Endodermal cell (in vitro differentiated cells): Measurements from ENCODE around the gene CNNM3. TPM values are rescaled to one million over a fixed set of nuclear protein-coding genes. Genes with fewer than 3 reads are reported as not detected.

ENCODE experiments used
- DNase-seq: peaks from one replicate; pipeline ENCODE4 v3.0.0-alpha.2; 2017
- H3K27ac ChIP-seq: 2 replicates; pipeline ENCODE4 v1.5.1; 2013; ENCODE audit warnings: mild to moderate bottlenecking, low read depth, low read length, moderate library complexity
- H3K27me3 ChIP-seq: 2 replicates; pipeline ENCODE4 v1.6.1; 2013; ENCODE audit warnings: mild to moderate bottlenecking, low read length, moderate library complexity; ENCODE audit not compliant: insufficient read depth, control insufficient read depth, poor library complexity, severe bottlenecking
- H3K36me3 ChIP-seq: 2 replicates; pipeline ENCODE4 v1.7.0; 2013; ENCODE audit warnings: mild to moderate bottlenecking, low read length, moderate library complexity; ENCODE audit not compliant: control insufficient read depth, insufficient read depth
- H3K4me1 ChIP-seq: one replicate; pipeline ENCODE4 v1.7.0; 2013; ENCODE audit warnings: low read length; ENCODE audit not compliant: control insufficient read depth, insufficient read depth
- H3K4me3 ChIP-seq: 2 replicates; pipeline ENCODE4 v1.5.1; 2013; ENCODE audit warnings: mild to moderate bottlenecking, low read length, moderate library complexity
- H3K9ac ChIP-seq: 2 replicates; pipeline ENCODE4 v1.6.1; 2013; ENCODE audit warnings: mild to moderate bottlenecking, low read length, moderate library complexity; ENCODE audit not compliant: poor library complexity, severe bottlenecking; ENCODE audit errors: extremely low read depth
- H3K9me3 ChIP-seq: 2 replicates; pipeline ENCODE4 v1.6.1; 2013; ENCODE audit warnings: mild to moderate bottlenecking, low read length, moderate library complexity; ENCODE audit not compliant: control insufficient read depth
- H3K27ac Mint-ChIP-seq: 2 replicates; pipeline ENCODE4 v1.8.0; 2020; ENCODE audit warnings: mixed read lengths
- H3K27me3 Mint-ChIP-seq: 2 replicates; pipeline ENCODE4 v1.8.0; 2021; ENCODE audit warnings: mild to moderate bottlenecking, mixed read lengths; ENCODE audit not compliant: insufficient read depth
- H3K36me3 Mint-ChIP-seq: 2 replicates; pipeline ENCODE4 v1.8.0; 2020; ENCODE audit warnings: low read depth, mixed read lengths
- H3K4me1 Mint-ChIP-seq: 2 replicates; pipeline ENCODE4 v1.8.0; 2020; ENCODE audit warnings: mixed read lengths
- H3K4me3 Mint-ChIP-seq: 2 replicates; pipeline ENCODE4 v1.8.0; 2020; ENCODE audit warnings: mild to moderate bottlenecking, moderate library complexity, mixed read lengths
- H3K9me3 Mint-ChIP-seq: 2 replicates; pipeline ENCODE4 v1.8.0; 2020; ENCODE audit warnings: mild to moderate bottlenecking, mixed read lengths
- WGBS, 2 experiments: methylation state at CpG; one replicate each; pipeline versions ENCODE4 v1.1.5 to v1.1.7; 2013; ENCODE audit warnings: missing lambda C conversion rate in 2 of 2, mixed read lengths in 1 of 2; ENCODE audit not compliant: insufficient coverage in 1 of 2, insufficient read length in 1 of 2; 5-methylcytosine and 5-hydroxymethylcytosine counted together
- microRNA-seq: library from miRNA; unstranded; fragments of <30 nt; microRNA quantifications from one replicate; pipeline ENCODE4 v1.2.0, GENCODE V29; 2020; ENCODE audit warnings: borderline microRNAs expressed
- total RNA-seq, 2 donors: library from RNA; stranded (reverse); fragmentation: NEBNext Ultra II Directional in 1 of 2; extraction: Animal tissue kit (Norgen Biotek cat#: 25700) in 1 of 2; gene quantifications; 2 replicates in 1 of 2; 3 replicates in 1 of 2; pipeline ENCODE4 v1.2.1, GENCODE V29; 2021
- TF ChIP-seq, protein P1 (sequence below): fragments of 200-600 bp; sonication (generic); conservative IDR thresholded peaks from 2 replicates; pipeline ENCODE4 v1.5.0; 2021; ENCODE audit warnings: antibody characterized with exemption, mild to moderate bottlenecking

Gene CNNM3
- total RNA-seq, 2 donors from 2014 or later, result 33.1 to 34.8 TPM

DNA sequence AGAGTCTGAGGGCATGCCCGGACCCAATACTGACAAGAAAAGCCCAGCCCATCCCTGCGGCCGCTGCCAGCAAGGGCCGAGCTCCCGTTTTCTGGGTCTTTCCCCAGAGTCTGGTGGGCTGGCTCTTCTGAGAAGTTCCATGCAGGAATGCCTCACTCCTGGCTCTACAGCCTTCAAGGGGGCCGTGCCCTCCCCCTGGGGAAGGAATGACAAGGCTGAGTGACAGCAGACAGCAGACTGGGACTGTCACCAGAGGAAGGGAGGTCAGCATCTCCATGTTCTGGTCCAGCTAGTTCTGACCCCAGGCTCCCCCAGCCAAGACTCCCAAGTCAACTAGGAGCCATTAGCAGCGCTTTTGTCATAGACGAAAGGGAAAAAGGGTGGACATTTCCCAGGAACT lies 66.8 kb downstream of the CNNM3 start:
- H3K27me3 ChIP-seq, result no peaks in the 10 kb centered on the region
- H3K9me3 ChIP-seq, result no peaks in the 10 kb centered on the region
- no peak overlapping the region for H3K27ac ChIP-seq
- H3K4me3 Mint-ChIP-seq, result no peak overlapping the region
- 85 to 91% methylated on average over 5 to 8 of the region's 8 CpGs for WGBS, 2 experiments
- H3K27me3 Mint-ChIP-seq, result peaks cover 2% of the 10 kb centered on the region
- TF ChIP-seq, protein P1, sequence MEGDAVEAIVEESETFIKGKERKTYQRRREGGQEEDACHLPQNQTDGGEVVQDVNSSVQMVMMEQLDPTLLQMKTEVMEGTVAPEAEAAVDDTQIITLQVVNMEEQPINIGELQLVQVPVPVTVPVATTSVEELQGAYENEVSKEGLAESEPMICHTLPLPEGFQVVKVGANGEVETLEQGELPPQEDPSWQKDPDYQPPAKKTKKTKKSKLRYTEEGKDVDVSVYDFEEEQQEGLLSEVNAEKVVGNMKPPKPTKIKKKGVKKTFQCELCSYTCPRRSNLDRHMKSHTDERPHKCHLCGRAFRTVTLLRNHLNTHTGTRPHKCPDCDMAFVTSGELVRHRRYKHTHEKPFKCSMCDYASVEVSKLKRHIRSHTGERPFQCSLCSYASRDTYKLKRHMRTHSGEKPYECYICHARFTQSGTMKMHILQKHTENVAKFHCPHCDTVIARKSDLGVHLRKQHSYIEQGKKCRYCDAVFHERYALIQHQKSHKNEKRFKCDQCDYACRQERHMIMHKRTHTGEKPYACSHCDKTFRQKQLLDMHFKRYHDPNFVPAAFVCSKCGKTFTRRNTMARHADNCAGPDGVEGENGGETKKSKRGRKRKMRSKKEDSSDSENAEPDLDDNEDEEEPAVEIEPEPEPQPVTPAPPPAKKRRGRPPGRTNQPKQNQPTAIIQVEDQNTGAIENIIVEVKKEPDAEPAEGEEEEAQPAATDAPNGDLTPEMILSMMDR, result no peak
- no peaks in the 10 kb centered on the region for H3K36me3 Mint-ChIP-seq
- no peak for DNase-seq
- H3K9ac ChIP-seq, result no peak overlapping the region
- no peaks in the 10 kb centered on the region for H3K9me3 Mint-ChIP-seq
- H3K4me1 ChIP-seq, result peaks cover 8% of the 10 kb centered on the region
- no peaks in the 10 kb centered on the region for H3K36me3 ChIP-seq
- H3K4me3 ChIP-seq, result no peak overlapping the region
- no peak overlapping the region for H3K27ac Mint-ChIP-seq
- peaks cover 25% of the 10 kb centered on the region for H3K4me1 Mint-ChIP-seq

DNA sequence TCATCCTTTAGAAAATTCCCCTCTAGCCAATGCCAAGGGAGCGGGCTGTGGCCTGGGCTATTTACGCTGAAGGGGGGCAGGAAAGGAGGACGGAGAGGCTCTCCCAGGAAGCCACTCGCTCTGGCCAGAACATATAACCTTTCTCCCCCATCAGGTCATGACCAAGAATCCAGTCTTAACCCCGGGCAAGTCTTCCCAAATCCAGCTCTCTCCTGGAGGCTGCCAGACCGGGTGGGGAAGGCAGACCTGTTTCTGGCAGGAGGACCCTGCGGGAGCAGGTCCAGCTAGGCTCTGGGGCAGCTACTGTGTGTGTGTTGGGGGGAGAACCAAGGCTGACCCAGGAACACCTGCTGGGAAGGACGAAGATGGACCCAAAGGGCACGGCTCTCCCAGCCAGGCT lies 67.2 kb downstream of the CNNM3 start:
- H3K4me3 ChIP-seq, result no peak overlapping the region
- H3K36me3 ChIP-seq, result no peaks in the 10 kb centered on the region
- Mint-ChIP-seq H3K27me3 (peaks cover 2% of the 10 kb centered on the region), H3K36me3 (no peaks in the 10 kb centered on the region), H3K9me3 (no peaks in the 10 kb centered on the region), H3K4me1 (peaks cover 27% of the 10 kb centered on the region), H3K27ac (no peak overlapping the region), H3K4me3 (no peak overlapping the region)
- 93 to 100% methylated on average over 5 to 9 of the region's 9 CpGs for WGBS, 2 experiments
- H3K4me1 ChIP-seq, result peaks cover 8% of the 10 kb centered on the region
- H3K27me3 ChIP-seq, result no peaks in the 10 kb centered on the region
- H3K9ac ChIP-seq, result no peak overlapping the region
- no peak for DNase-seq
- H3K9me3 ChIP-seq, result no peaks in the 10 kb centered on the region
- H3K27ac ChIP-seq, result no peak overlapping the region
- TF ChIP-seq, protein P1, result no peak

Small RNAs within 50 kb of the gene (microRNA-seq; reads per million reads assigned to microRNA genes)
- gene MIR3127, result 0.89 reads per million

Other genes starting within 250 kb of the CNNM3 start
- 10 to 100 TPM; 34.8 to 42.3 TPM for gene KANSL3, start 178.0 kb upstream of the CNNM3 start, total RNA-seq
- 1 to 10 TPM in 1 of 2 donors, under 1 TPM in 1; 0.35 to 1.7 TPM for gene FER1L5, start 173.5 kb upstream of the CNNM3 start, total RNA-seq
- 10 to 100 TPM; 24.4 to 30.4 TPM for gene LMAN2L, start 76.2 kb upstream of the CNNM3 start, total RNA-seq
- gene CNNM4, start 55.4 kb upstream of the CNNM3 start, total RNA-seq, result 10 to 100 TPM; 22.3 to 27.5 TPM
- gene ANKRD23, start 27.8 kb downstream of the CNNM3 start, total RNA-seq, result 1 to 10 TPM; 2.6 to 3.6 TPM
- 10 to 100 TPM; 14.6 to 16.7 TPM for gene ANKRD39, start 41.7 kb downstream of the CNNM3 start, total RNA-seq
- gene SEMA4C, start 53.8 kb downstream of the CNNM3 start, total RNA-seq, result 10 to 100 TPM; 82.5 to 92.1 TPM
- gene FAM178B, start 170.3 kb downstream of the CNNM3 start, total RNA-seq, result under 1 TPM in 1 of 2 donors, not detected in 1; 0.55 TPM